NCI-H1694 treated with DMSO at 0.1 percent for 48 hours (cell line): ENCODE data around the gene DCDC2C.

ENCODE experiments used
- DNase-seq: peaks from one replicate; lab custom pipeline; 2025; lab: John Stamatoyannopoulos, UW

DCDC2C gene

GRCh38 chr2:3743951-3744555, 40.7 kb downstream of the DCDC2C start:
- DNase-seq, result no peak

- no peak for DNase-seq
These were observed 42.5 kb downstream of the DCDC2C start for GRCh38 chr2:3745920-3746319.

GRCh38 chr2:3747032-3747654, 43.8 kb downstream of the DCDC2C start:
- DNase-seq, result no peak

GRCh38 chr2:3747826-3748225, 44.5 kb downstream of the DCDC2C start:
- DNase-seq, result no peak

GRCh38 chr2:3749201-3749600, 45.8 kb downstream of the DCDC2C start:
- DNase-seq, result no peak

GRCh38 chr2:3751251-3751650, 47.9 kb downstream of the DCDC2C start:
- no peak for DNase-seq

GRCh38 chr2:3751806-3752205, 48.4 kb downstream of the DCDC2C start:
- no peak for DNase-seq

- DNase-seq, result no peak
These were observed 49.0 kb downstream of the DCDC2C start for GRCh38 chr2:3752376-3752775.

GRCh38 chr2:3753561-3753960, 50.2 kb downstream of the DCDC2C start:
- DNase-seq, result no peak

- no peak for DNase-seq
These were observed 50.9 kb downstream of the DCDC2C start for GRCh38 chr2:3754280-3754679.

- no peak for DNase-seq
These were observed 51.4 kb downstream of the DCDC2C start for GRCh38 chr2:3754795-3755194.

GRCh38 chr2:3755277-3755676, 51.9 kb downstream of the DCDC2C start:
- DNase-seq, result no peak

GRCh38 chr2:3756306-3756705, 52.9 kb downstream of the DCDC2C start:
- DNase-seq, result no peak

- no peak for DNase-seq
These were observed 55.5 kb downstream of the DCDC2C start for GRCh38 chr2:3758906-3759305.

- DNase-seq, result no peak
These were observed 56.0 kb downstream of the DCDC2C start for GRCh38 chr2:3759331-3759730.

- DNase-seq, result no peak
These were observed 56.4 kb downstream of the DCDC2C start for GRCh38 chr2:3759761-3760160.

GRCh38 chr2:3761272-3761671, 57.9 kb downstream of the DCDC2C start:
- DNase-seq, result no peak

- DNase-seq, result no peak
These were observed 59.5 kb downstream of the DCDC2C start for GRCh38 chr2:3762771-3763447.

GRCh38 chr2:3766824-3767223, 63.4 kb downstream of the DCDC2C start:
- no peak for DNase-seq

GRCh38 chr2:3768960-3769765, 65.8 kb downstream of the DCDC2C start:
- no peak for DNase-seq

- no peak for DNase-seq
These were observed 66.4 kb downstream of the DCDC2C start for GRCh38 chr2:3769766-3770165.

- DNase-seq, result no peak
These were observed 67.5 kb downstream of the DCDC2C start for GRCh38 chr2:3770724-3771415.
